ENCODE data around the gene SASS6. TPM values are rescaled to one million over a fixed set of nuclear protein-coding genes. Genes with fewer than 3 reads are reported as not detected.

SASS6 gene
- total RNA-seq, 1 donor from 2014 or later, result 7.0 TPM

GRCh38 chr1:100164702-100165101, 32.0 kb upstream of the SASS6 start:
- Histone ChIP-seq H3K27ac (no peak overlapping the region), H3K36me3 (no peaks in the 10 kb centered on the region), H3K9me3 (no peaks in the 10 kb centered on the region), H3K27me3 (no peaks in the 10 kb centered on the region), H3K4me1 (no peaks in the 10 kb centered on the region), H3K4me3 (no peak overlapping the region)
- no peak for DNase-seq (ENCODE audit: low spot score in 2 of 2)
- intact Hi-C loops (cut with DNase I), result no loop called here
- TF ChIP-seq CTCF (IDR thresholded peaks at IDR 0.05), result no peak

- intact Hi-C loops (cut with DNase I), result no loop called here
- no peaks in the 10 kb centered on the region for H3K36me3 ChIP-seq
- no peaks in the 10 kb centered on the region for H3K4me1 ChIP-seq
- H3K27me3 ChIP-seq, result no peaks in the 10 kb centered on the region
- H3K27ac ChIP-seq, result no peak overlapping the region
- no peak for DNase-seq (ENCODE audit: low spot score in 2 of 2)
- no peaks in the 10 kb centered on the region for H3K9me3 ChIP-seq
- H3K4me3 ChIP-seq, result no peak overlapping the region
- no peak for TF ChIP-seq CTCF (IDR thresholded peaks at IDR 0.05)
These were observed 31.5 kb upstream of the SASS6 start for GRCh38 chr1:100164216-100164615.

- no peaks in the 10 kb centered on the region for H3K36me3 ChIP-seq
- H3K4me3 ChIP-seq, result no peak overlapping the region
- intact Hi-C loops (cut with DNase I), result no loop called here
- H3K27me3 ChIP-seq, result no peaks in the 10 kb centered on the region
- TF ChIP-seq CTCF (IDR thresholded peaks at IDR 0.05), result no peak
- H3K4me1 ChIP-seq, result no peaks in the 10 kb centered on the region
- no peak for DNase-seq (ENCODE audit: low spot score in 2 of 2)
- no peaks in the 10 kb centered on the region for H3K9me3 ChIP-seq
- H3K27ac ChIP-seq, result no peak overlapping the region
These were observed 30.2 kb upstream of the SASS6 start for GRCh38 chr1:100162881-100163280.

GRCh38 chr1:100152271-100152670, 19.5 kb upstream of the SASS6 start:
- Histone ChIP-seq H3K4me1 (no peaks in the 10 kb centered on the region), H3K9me3 (no peaks in the 10 kb centered on the region), H3K4me3 (no peak overlapping the region), H3K36me3 (peaks cover 2 to 14% of the 10 kb centered on the region in 2 donors), H3K27ac (no peak overlapping the region), H3K27me3 (no peaks in the 10 kb centered on the region)
- TF ChIP-seq CTCF (IDR thresholded peaks at IDR 0.05), result no peak
- intact Hi-C loops (cut with DNase I), result no loop called here
- DNase-seq (ENCODE audit: low spot score in 2 of 2), result no peak

- Histone ChIP-seq H3K9me3 (no peaks in the 10 kb centered on the region), H3K27me3 (no peaks in the 10 kb centered on the region), H3K36me3 (peaks cover 6 to 18% of the 10 kb centered on the region in 2 donors), H3K4me3 (no peak overlapping the region), H3K27ac (no peak overlapping the region), H3K4me1 (no peaks in the 10 kb centered on the region)
- no peak for DNase-seq (ENCODE audit: low spot score in 2 of 2)
- intact Hi-C loops (cut with DNase I), result no loop called here
- no peak for TF ChIP-seq CTCF (IDR thresholded peaks at IDR 0.05)
These were observed 18.9 kb upstream of the SASS6 start for GRCh38 chr1:100151679-100152078.

GRCh38 chr1:100147875-100148274, 15.1 kb upstream of the SASS6 start:
- H3K4me1 ChIP-seq, result no peaks in the 10 kb centered on the region
- H3K36me3 ChIP-seq, result peaks cover 36 to 54% of the 10 kb centered on the region in 2 donors
- no peak overlapping the region for H3K4me3 ChIP-seq
- H3K9me3 ChIP-seq, result no peaks in the 10 kb centered on the region
- DNase-seq (ENCODE audit: low spot score in 2 of 2), result no peak
- no peaks in the 10 kb centered on the region for H3K27me3 ChIP-seq
- TF ChIP-seq CTCF (IDR thresholded peaks at IDR 0.05), result no peak
- H3K27ac ChIP-seq, result no peak overlapping the region
- intact Hi-C loops (cut with DNase I), result no loop called here
